K562 (cell line): ENCODE measurements around the gene DTNA. TPM values are rescaled to one million over a fixed set of nuclear protein-coding genes. Genes with fewer than 3 reads are reported as not detected.

Experiments used
- ATAC-seq: fragments of 200-7000 bp; cut with Tn5 transposase; 3 replicates; pipeline ENCODE4 v1.9.1; 2020; ENCODE audit warnings: moderate library complexity
- BruUV-seq: library from RNA; stranded (reverse); fragments of 400-500 nt; replicated peaks from 2 replicates; lab custom pipeline; 2021; lab: Mats Ljungman, UMichigan
- CTCF ChIA-PET: fragments of 300-600 bp; formaldehyde crosslinking; extraction: SDS; loops from one replicate; lab custom pipeline; 2021; ENCODE audit warnings: low intra/inter-chr PET ratio; lab: Yijun Ruan, JAX
- POLR2A ChIA-PET: fragments of 300-600, 350-650 bp; sonication (Branson Sonifier 250); formaldehyde crosslinking; extraction: SDS; loops from one replicate; lab custom pipeline; 2021; ENCODE audit warnings: antibody characterized with exemption, inconsistent platforms; lab: Yijun Ruan, JAX
- DNase-seq, 4 experiments: peaks; one replicate each; pipeline versions ENCODE4 v3.0.0 to v3.0.0-alpha.2; 2011 to 2018; ENCODE audit warnings: low spot score in 3 of 4, mixed read lengths in 3 of 4; ENCODE audit errors: extremely low read depth in 1 of 4
- FAIRE-seq: peaks from 2 replicates; lab custom pipeline; 2011; peaks lifted over from hg19 to GRCh38; lab: Jason Lieb, UNC
- H2AFZ ChIP-seq: 2 replicates; pipeline ENCODE4 v1.6.0; 2011; ENCODE audit warnings: low read depth, low read length, control low read depth, inconsistent platforms
- H3K27ac ChIP-seq: fragments of 200-600 bp; 3 replicates; pipeline ENCODE4 v1.8.0; 2011; ENCODE audit warnings: low read depth, mild to moderate bottlenecking, control low read depth, inconsistent platforms, low read length, moderate library complexity, mixed read lengths; ENCODE audit errors: extremely low read depth
- H3K27me3 ChIP-seq, 2 experiments: fragments of 300-600 bp in 1 of 2; 2 replicates in 1 of 2; 3 replicates in 1 of 2; pipeline versions ENCODE4 v1.6.0 to v1.8.0; 2011; ENCODE audit warnings: inconsistent platforms in 2 of 2, low read length in 2 of 2, mild to moderate bottlenecking in 1 of 2, mixed read lengths in 1 of 2, moderate library complexity in 1 of 2; ENCODE audit not compliant: control insufficient read depth in 2 of 2, insufficient read depth in 2 of 2
- H3K36me3 ChIP-seq: fragments of 300-600 bp; 3 replicates; pipeline ENCODE4 v1.8.0; 2011; ENCODE audit warnings: mild to moderate bottlenecking, low read length, inconsistent platforms; ENCODE audit not compliant: control insufficient read depth, insufficient read depth
- H3K4me1 ChIP-seq, 2 experiments: fragments of 200-600 bp in 1 of 2; replicated peaks in 1 of 2; 2 replicates in 1 of 2; 3 replicates in 1 of 2; pipeline versions ENCODE4 v1.5.1 to v1.8.0; 2011; ENCODE audit warnings: inconsistent platforms in 2 of 2, low read length in 2 of 2, mild to moderate bottlenecking in 1 of 2, mixed read lengths in 1 of 2, moderate library complexity in 1 of 2; ENCODE audit not compliant: control insufficient read depth in 2 of 2, insufficient read depth in 2 of 2
- H3K4me2 ChIP-seq: 2 replicates; pipeline ENCODE4 v1.6.1; 2011; ENCODE audit warnings: low read length, control low read depth, inconsistent platforms, mixed read lengths; ENCODE audit not compliant: insufficient read depth
- H3K4me3 ChIP-seq: fragments of 200-600 bp; sonication (generic), shearing (Covaris generic); 2 replicates; pipeline ENCODE4 v1.5.1; 2016; ENCODE audit warnings: control low read depth, inconsistent platforms
- H3K79me2 ChIP-seq: fragments of 200-600 bp; 3 replicates; pipeline ENCODE4 v1.8.0; 2011; ENCODE audit warnings: low read length, inconsistent platforms; ENCODE audit not compliant: control insufficient read depth, insufficient read depth
- H3K9ac ChIP-seq, 2 experiments: 2 replicates each; pipeline versions ENCODE4 v1.6.0 to v1.6.1; 2011; ENCODE audit warnings: low read depth in 2 of 2, low read length in 2 of 2, control low read depth in 1 of 2, inconsistent platforms in 1 of 2, mild to moderate bottlenecking in 1 of 2, mixed read lengths in 1 of 2; ENCODE audit not compliant: insufficient read depth in 1 of 2
- H3K9me1 ChIP-seq: one replicate; pipeline ENCODE4 v1.6.0; 2011; ENCODE audit warnings: inconsistent platforms, mild to moderate bottlenecking, low read length, moderate library complexity; ENCODE audit not compliant: control insufficient read depth, insufficient read depth
- H3K9me3 ChIP-seq: replicated peaks from 2 replicates; pipeline ENCODE4 v1.5.1; 2011; ENCODE audit warnings: low read depth, low read length, inconsistent platforms; ENCODE audit not compliant: control insufficient read depth, insufficient read depth
- H4K20me1 ChIP-seq: replicated peaks from 2 replicates; pipeline ENCODE4 v1.6.1; 2011; ENCODE audit warnings: low read length, inconsistent platforms, mixed read lengths; ENCODE audit not compliant: control insufficient read depth, insufficient read depth
- CBFA2T2 ChIP-seq: fragments of 450-650 bp; conservative IDR thresholded peaks from 2 replicates; pipeline ENCODE4 v1.6.1; 2017; ENCODE audit warnings: mild to moderate bottlenecking
- CSDE1 ChIP-seq, 2 experiments: fragments of 450-650 bp; IDR thresholded peaks; 2 replicates each; pipeline ENCODE4 v1.6.1; 2016; ENCODE audit warnings: mild to moderate bottlenecking in 1 of 2
- DACH1 ChIP-seq: fragments of 450-650 bp; IDR thresholded peaks from 2 replicates; pipeline ENCODE4 v1.6.1; 2018; ENCODE audit not compliant: partially characterized antibody
- FOXO4 ChIP-seq: fragments of 450-650 bp; formaldehyde crosslinking; IDR thresholded peaks from 2 replicates; pipeline ENCODE4 v1.4.0; 2020; ENCODE audit warnings: mild to moderate bottlenecking, moderate library complexity
- HMGN3 ChIP-seq: IDR thresholded peaks from 2 replicates; pipeline ENCODE4 v1.6.1; 2011; ENCODE audit warnings: borderline replicate concordance, low read depth, mild to moderate bottlenecking, mixed read lengths, low read length; ENCODE audit not compliant: insufficient read length; ENCODE audit errors: extremely low read depth
- KAT2B ChIP-seq: IDR thresholded peaks from one replicate; pipeline ENCODE4 v1.6.1; 2012; ENCODE audit warnings: low read depth, mild to moderate bottlenecking, control low read depth, inconsistent platforms, low read length, moderate library complexity
- MITF ChIP-seq: IDR thresholded peaks from 2 replicates; pipeline ENCODE4 v1.6.1; 2014; ENCODE audit warnings: antibody characterized with exemption
- MTA1 ChIP-seq: fragments of 450-650 bp; IDR thresholded peaks from 2 replicates; pipeline ENCODE4 v1.6.1; 2017; ENCODE audit warnings: borderline replicate concordance
- PHB ChIP-seq: fragments of 250-450 bp; sonication (Bioruptor Pico); IDR thresholded peaks from 2 replicates; pipeline ENCODE4 v1.5.0; 2021
- PTBP1 ChIP-seq: fragments of 200-400 bp; formaldehyde crosslinking; IDR thresholded peaks from 2 replicates; pipeline ENCODE4 v1.6.1; 2017; ENCODE audit warnings: low read depth, low read length
- THRB ChIP-seq: fragments of 450-650 bp; formaldehyde crosslinking; conservative IDR thresholded peaks from 2 replicates; pipeline ENCODE4 v1.4.0; 2022; ENCODE audit warnings: mild to moderate bottlenecking, missing genetic modification characterization
- ZBTB5 ChIP-seq: fragments of 450-650 bp; IDR thresholded peaks from 2 replicates; pipeline ENCODE4 v1.6.1; 2017; ENCODE audit warnings: antibody characterized with exemption
- ZNF212 ChIP-seq: fragments of 450-650 bp; formaldehyde crosslinking; IDR thresholded peaks from 2 replicates; pipeline ENCODE4 v1.4.0; 2020; ENCODE audit warnings: mild to moderate bottlenecking
- in situ Hi-C: fragments of 300-500 bp; cut with MboI; formaldehyde crosslinking; loops from 4 replicates; pipeline ENCODE4 v1.15.0; 2018; ENCODE audit warnings: inconsistent platforms, mixed read lengths
- intact Hi-C: fragments of 100-400 bp; cut with micrococcal nuclease; formaldehyde crosslinking; loops from 2 replicates; pipeline ENCODE4 v1.14.2; 2022
- polyA plus RNA-seq, 8 experiments: library from polyadenylated mRNA; depleted of rRNA in 4 of 8; stranded (reverse) in 5 of 8; unstranded in 3 of 8; fragments of >200 nt; fragmentation: Nextera tagmentation in 2 of 8; fragmentation: Illumina TruSeq in 1 of 8; extraction: Ambion mirVana in 2 of 8; extraction: Trizol in 1 of 8; gene quantifications; 2 replicates each; pipeline versions ENCODE4 v1.2.1 to v1.2.3, GENCODE V29; 2011 to 2014; ENCODE audit warnings: inconsistent platforms in 1 of 8, missing spikeins in 1 of 8
- total RNA-seq, 7 experiments: library from RNA; depleted of rRNA in 6 of 7; stranded (reverse); fragments of >200 nt in 6 of 7; fragmentation: Illumina TruSeq in 2 of 7; extraction: Trizol in 2 of 7; gene quantifications; 2 replicates each; pipeline versions ENCODE4 v1.2.1 to v1.2.3, GENCODE V29; 2011 to 2021; ENCODE audit warnings: low replicate concordance in 1 of 7

The DTNA gene
- total and polyA plus RNA-seq, 9 of the 15 experiments (the other 6 are each of a cell fraction or from before 2014, with no cell fraction given): 0.07 to 2.4 (median 0.22) TPM; not detected in 2

DNA sequence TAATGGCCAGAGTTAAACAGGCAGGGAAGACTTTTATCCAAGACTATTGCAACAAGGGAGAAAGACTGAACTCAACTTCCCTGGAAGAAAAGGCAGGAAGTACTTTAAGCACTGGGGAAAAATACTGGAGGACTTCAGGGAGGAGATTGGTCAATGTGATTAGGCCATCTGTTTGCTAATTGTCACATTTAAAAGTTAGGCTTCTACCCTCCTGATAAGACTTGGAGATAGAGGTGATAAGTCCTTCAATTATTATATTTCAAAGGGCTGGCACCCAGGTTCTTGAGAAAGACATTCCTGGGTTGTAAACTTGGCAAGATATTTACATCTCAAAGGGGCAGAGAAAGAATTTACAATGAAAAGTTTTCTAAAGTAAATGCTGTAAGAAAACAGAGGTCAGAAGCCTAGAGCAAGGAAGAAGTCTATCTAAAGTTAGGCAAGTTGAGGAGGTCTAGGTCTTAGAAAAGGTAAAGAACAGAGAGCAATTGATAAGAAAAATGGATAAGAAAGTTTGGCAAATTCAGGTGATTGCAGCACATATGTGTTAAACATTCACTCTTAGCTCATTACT lies 48.4 kb downstream of the DTNA start:
- no peak for ATAC-seq
- no TSS peak for BruUV-seq
- H3K4me3 ChIP-seq: no peak overlapping the region
- in situ Hi-C loops (no loop called here), intact Hi-C loops (no loop called here)
- no peak overlapping the region for H3K9ac ChIP-seq
- H4K20me1 ChIP-seq: no peaks in the 10 kb centered on the region
- ChIA-PET CTCF (no interaction called here), POLR2A (no interaction called here)
- no peak for DNase-seq
- no peak for FAIRE-seq
- no peak overlapping the region for H3K4me2 ChIP-seq
- no peaks in the 10 kb centered on the region; the same call in 1 of the 2 replicates for H3K9me3 ChIP-seq
- no peaks in the 10 kb centered on the region for H3K27me3 ChIP-seq
- no peaks in the 10 kb centered on the region for H3K79me2 ChIP-seq
- TF ChIP-seq MITF (no peak), PHB (CRISPR knock-in tag) (no peak), MTA1 (no peak), DACH1 (no peak), HMGN3 (no peak), CSDE1 (IDR thresholded peaks at IDR 0.05) (no peak), FOXO4 (CRISPR knock-in tag) (no peak), PTBP1 (no peak), ZBTB5 (no peak), THRB (CRISPR knock-in tag) (no peak), CBFA2T2 (no peak), KAT2B (no peak), ZNF212 (CRISPR knock-in tag) (no peak)
- H3K27ac ChIP-seq: no peak overlapping the region
- H3K9me1 ChIP-seq: no peaks in the 10 kb centered on the region
- H3K36me3 ChIP-seq: no peaks in the 10 kb centered on the region
- H2AFZ ChIP-seq: no peak overlapping the region
- no peaks in the 10 kb centered on the region for H3K4me1 ChIP-seq
